Skeletal muscle satellite cell (primary cell): Measurements from ENCODE around the gene INTS15.
"Not testable (repeated sequence)": the region's sequence is repeated elsewhere in the genome, so short reads cannot be mapped to it uniquely, and the experiment has no call there.

Experiments used
- H3K27me3 ChIP-seq: 2 replicates; pipeline ENCODE4 v1.7.0; 2013; ENCODE audit warnings: low read length; ENCODE audit not compliant: control insufficient read depth, insufficient read depth
- H3K36me3 ChIP-seq: 2 replicates; pipeline ENCODE4 v1.7.0; 2013; ENCODE audit warnings: mild to moderate bottlenecking, control low read depth, low read length; ENCODE audit not compliant: insufficient read depth
- H3K4me1 ChIP-seq: 2 replicates; pipeline ENCODE4 v1.7.0; 2013; ENCODE audit warnings: low read length; ENCODE audit not compliant: control insufficient read depth, insufficient read depth
- H3K4me2 ChIP-seq: 2 replicates; pipeline ENCODE4 v1.7.0; 2013; ENCODE audit warnings: mild to moderate bottlenecking, low read length
- H3K4me3 ChIP-seq: 2 replicates; pipeline ENCODE4 v1.7.0; 2013; ENCODE audit warnings: low read length
- H3K9ac ChIP-seq: 2 replicates; pipeline ENCODE4 v1.7.0; 2013; ENCODE audit warnings: mild to moderate bottlenecking, low read depth, low read length, moderate library complexity
- H3K9me3 ChIP-seq: replicated peaks from 2 replicates; pipeline ENCODE4 v1.7.0; 2013; ENCODE audit warnings: mild to moderate bottlenecking, control low read depth, low read length

The INTS15 gene

DNA sequence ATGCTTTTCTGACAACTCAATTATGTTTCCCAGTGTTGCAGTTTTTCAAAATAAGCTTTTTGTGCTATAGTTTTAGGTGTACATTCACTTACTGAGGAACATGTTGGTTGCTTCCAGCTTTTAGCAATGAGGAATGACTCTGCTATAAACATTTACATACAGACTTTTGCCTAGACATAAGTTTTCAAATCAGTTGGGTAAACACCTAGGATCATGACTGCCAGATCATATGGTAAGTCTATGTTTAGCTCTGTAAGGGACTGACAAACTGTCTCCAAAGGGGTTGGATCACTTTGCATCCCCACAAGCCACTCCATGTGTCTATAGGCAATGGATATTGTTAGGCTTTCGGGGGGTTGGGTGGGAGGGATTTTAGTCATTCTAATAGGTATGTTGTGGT is 27.7 kb upstream of the INTS15 start:
- H3K4me3 ChIP-seq: no peak overlapping the region
- H3K9ac ChIP-seq: no peak overlapping the region
- peaks cover 8% of the 10 kb centered on the region for H3K27me3 ChIP-seq
- H3K4me1 ChIP-seq: no peaks in the 10 kb centered on the region
- no peaks in the 10 kb centered on the region for H3K9me3 ChIP-seq
- H3K4me2 ChIP-seq: no peak overlapping the region
- H3K36me3 ChIP-seq: no peaks in the 10 kb centered on the region

DNA sequence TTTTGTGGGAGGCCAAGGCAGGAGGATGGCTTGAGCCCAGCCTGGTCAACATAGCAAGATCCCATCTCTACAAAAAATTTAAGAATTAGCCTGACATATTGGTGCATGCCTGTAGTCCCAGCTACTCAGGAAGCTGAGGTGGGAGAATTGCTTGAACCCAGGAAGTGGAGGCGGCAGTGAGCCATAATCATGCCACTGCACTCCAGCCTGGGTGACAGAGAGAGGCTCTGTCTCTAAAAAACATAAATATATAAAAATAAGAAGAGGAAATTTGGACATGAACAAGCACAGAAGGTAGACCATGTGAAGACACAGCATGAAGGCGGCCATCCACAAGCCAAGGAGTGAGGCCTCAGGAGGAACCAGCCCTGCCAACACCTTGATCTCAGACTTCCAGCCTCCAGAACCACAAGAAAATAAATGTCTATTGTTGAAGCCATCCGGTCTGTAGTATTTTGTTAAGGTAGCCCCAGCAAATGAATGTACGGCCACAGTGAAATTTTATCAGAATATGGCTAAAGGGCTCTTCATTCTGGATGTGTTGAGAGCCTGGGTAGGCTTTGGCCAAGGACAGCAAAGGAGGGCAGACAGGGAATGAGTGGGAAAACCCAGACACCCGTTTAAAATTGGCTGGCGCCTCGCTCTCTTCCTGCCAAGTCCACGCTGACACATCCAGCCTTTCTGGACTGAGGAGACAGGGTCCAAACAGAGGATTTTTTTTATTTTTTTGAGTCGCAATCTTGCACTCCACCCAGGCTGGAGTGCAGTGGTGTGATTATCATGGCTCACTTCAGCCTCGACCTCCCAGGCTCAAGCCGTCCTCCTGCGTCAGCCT is 25.7 kb upstream of the INTS15 start:
- Histone ChIP-seq H3K4me3 (no peak overlapping the region), H3K9ac (no peak overlapping the region), H3K36me3 (no peaks in the 10 kb centered on the region), H3K9me3 (no peaks in the 10 kb centered on the region), H3K27me3 (peaks cover 4% of the 10 kb centered on the region), H3K4me2 (no peak overlapping the region), H3K4me1 (no peaks in the 10 kb centered on the region)

DNA sequence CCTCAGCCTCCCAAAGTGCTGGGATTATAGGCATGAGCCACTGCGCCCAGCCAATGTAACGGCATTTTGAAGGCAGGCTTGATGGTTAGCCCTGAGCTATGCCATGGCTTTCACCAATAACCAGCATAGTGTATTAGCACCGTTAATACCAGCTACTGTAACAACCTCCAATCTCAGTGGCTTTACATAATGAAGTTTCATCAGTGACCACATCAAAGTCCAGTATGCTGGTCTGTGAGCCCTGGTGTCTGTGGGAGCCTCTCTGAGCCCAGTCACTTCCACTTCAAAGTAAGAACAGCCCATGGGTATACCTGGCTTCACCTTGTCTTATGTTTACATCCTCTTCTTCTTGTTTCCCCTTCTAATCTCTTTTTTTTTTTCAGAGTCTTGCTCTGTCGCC is 24.2 kb upstream of the INTS15 start:
- no peaks in the 10 kb centered on the region for H3K36me3 ChIP-seq
- H3K4me1 ChIP-seq: no peaks in the 10 kb centered on the region
- H3K4me2 ChIP-seq: no peak overlapping the region
- no peaks in the 10 kb centered on the region for H3K27me3 ChIP-seq
- no peak overlapping the region for H3K9ac ChIP-seq
- H3K9me3 ChIP-seq: no peaks in the 10 kb centered on the region
- H3K4me3 ChIP-seq: no peak overlapping the region

DNA sequence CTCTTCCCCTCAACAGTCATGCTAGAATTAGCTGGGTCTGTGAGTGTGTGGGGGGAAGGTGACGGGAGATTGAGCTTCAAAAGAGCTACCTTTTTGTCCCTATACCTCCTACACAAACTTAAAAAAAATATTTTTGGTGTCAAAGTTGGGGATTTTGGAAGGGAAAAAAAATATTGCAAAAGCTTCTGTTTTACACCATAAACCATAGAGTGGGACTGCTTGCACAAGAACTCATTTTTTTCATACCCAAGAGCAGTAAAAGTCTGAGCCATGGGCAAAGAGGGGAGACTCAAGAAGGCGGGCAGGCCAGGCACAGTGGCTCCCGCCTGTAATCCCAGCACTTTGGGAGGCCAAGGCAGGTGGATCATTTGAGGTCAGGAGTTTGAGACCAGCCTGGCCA is 21.9 kb upstream of the INTS15 start:
- Histone ChIP-seq H3K36me3 (no peaks in the 10 kb centered on the region), H3K9me3 (no peaks in the 10 kb centered on the region), H3K4me3 (no peak overlapping the region), H3K4me2 (no peak overlapping the region), H3K9ac (no peak overlapping the region), H3K4me1 (no peaks in the 10 kb centered on the region), H3K27me3 (no peaks in the 10 kb centered on the region)

DNA sequence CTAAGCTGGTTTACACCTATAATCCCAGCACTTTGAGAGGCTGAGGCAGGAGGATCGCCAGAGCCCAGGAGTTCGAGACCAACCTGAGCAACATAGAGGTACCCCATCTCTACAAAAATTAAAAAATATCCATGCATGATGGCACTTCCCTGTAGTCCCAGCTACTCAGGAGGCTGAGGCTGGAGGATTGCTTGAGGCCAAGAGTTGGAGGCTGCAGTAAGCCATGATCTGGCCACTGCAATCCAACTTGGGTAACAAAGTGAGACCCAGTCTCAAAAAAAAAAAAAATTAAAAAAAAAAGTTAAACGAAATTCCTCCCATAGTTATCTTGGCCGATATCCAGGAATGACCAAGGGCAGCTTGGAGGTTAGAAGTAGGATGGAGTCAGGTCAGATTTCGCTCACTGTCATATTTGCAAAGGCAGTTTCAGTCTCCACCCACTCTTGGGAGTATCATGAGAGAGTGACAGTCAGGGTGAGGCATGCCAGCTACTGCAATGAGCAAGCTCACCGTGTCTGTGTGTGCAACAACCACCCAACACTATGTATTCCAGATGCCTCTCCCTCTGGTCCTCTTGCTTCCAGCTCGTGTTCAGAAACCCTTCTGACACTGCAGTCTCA is 18.6 kb upstream of the INTS15 start:
- Histone ChIP-seq H3K27me3 (no peaks in the 10 kb centered on the region), H3K9ac (no peak overlapping the region), H3K4me2 (no peak overlapping the region), H3K4me3 (no peak overlapping the region), H3K4me1 (peaks cover under 1% of the 10 kb centered on the region), H3K9me3 (no peaks in the 10 kb centered on the region), H3K36me3 (no peaks in the 10 kb centered on the region)

DNA sequence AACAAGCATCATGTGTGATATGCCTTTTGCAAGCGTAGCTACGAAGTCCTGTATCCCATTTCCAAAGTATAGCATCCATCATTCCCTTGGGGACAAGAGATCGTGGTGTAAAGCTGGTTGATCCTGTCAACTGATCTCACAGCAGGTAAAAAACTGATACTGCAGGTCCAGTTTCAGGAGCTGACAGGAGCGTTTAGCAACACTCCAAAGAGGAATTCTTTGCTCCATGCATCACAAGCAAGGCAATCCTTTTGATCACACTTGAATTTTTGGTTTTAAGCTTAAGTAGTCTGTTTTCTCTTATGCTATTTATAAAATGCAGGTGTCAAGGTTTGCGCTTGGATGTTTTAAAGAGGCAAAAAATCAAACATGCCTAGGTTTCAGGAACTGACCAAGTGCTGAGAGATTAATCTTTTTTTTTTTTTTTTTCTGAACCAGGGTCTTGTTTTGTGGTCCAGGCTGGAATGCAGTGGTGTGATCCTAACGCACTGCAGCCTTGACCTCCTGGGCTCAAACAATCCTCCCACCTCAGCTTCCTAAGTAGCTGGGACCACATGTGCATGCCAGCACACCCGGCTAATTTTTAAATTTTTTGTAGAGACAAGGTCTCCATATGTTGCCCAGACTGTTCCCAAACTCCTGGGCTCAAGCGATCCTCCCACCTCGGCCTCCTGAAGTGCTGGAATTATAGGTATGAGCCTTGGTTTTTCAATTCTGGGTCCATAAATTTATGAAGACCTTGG is 14.4 kb upstream of the INTS15 start:
- no peak overlapping the region for H3K9ac ChIP-seq
- H3K4me1 ChIP-seq: peaks cover 6% of the 10 kb centered on the region
- H3K4me2 ChIP-seq: no peak overlapping the region
- no peak overlapping the region for H3K4me3 ChIP-seq
- peaks cover 2% of the 10 kb centered on the region for H3K36me3 ChIP-seq
- no peaks in the 10 kb centered on the region for H3K27me3 ChIP-seq
- H3K9me3 ChIP-seq: no peaks in the 10 kb centered on the region

DNA sequence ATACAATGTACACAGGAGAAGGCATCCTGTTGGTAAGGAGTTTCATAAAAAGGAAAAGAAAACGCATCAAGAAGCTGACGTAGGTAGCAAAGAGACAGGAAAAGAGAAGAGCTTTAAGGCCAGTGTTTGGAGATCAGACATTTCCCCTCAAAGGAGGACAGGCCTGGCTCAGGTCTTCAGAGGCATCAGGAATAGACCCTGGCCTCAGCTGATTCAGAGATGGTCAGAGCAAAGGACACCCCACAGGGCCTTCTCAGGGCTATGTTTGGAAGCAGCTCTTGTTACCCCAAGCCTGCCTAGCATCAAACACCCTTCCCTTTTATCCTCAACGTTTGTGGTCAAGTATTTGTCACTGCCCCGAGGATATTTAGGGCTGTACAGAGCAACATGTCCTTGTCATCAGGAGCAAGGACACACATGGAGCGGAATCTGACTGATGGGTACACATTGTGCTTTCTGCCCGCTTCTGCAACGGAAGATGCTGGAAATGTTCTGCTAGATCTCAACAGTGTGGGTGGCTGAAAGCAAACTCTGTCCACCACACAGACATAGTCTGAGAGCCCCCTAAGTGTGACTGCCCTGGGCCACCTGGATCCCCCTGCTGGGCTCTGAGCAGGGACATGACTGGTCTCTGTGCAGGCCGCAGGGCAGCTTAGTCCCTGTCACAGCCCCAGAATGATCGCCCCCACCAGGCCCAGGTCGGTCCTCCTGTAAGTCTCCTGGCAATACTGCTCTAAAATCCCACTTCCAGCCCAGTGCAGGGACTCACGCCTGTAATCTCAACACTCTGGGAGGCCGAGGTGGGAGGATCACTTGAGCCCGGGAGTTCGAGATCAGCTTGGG is 13.6 kb upstream of the INTS15 start:
- no peaks in the 10 kb centered on the region for H3K27me3 ChIP-seq
- peak overlapping the region; percentile 90 for H3K4me2 ChIP-seq
- H3K9ac ChIP-seq: no peak overlapping the region
- H3K9me3 ChIP-seq: no peaks in the 10 kb centered on the region
- H3K4me3 ChIP-seq: peak overlapping the region; percentile 33
- peaks cover 2% of the 10 kb centered on the region for H3K36me3 ChIP-seq
- peaks cover 6% of the 10 kb centered on the region for H3K4me1 ChIP-seq

DNA sequence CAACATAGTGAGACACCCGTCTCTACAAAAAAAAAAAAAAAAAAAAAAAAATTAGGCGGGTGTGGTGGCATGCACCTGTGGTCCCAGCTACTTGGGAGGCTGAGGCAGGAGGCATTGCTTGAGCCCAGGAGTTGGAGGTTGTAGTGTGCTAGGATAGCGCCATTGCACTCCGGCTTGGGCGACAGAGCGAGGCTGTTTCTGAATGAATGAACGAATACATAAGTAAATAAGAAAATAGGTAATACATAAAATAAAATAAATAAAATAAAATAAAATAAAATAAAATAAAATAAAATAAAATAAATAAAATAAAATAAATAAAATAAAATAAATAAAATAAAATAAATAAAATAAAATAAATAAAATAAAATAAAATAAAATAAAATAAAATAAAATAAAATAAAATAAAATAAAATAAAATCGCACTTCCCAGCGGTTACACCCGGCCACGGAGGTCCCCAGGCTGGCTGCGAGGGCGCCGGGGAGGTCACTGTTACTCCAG is 12.9 kb upstream of the INTS15 start:
- not testable (repeated sequence) for H3K4me1 ChIP-seq, H3K27me3 ChIP-seq, H3K36me3 ChIP-seq, H3K9me3 ChIP-seq
- H3K4me3 ChIP-seq: peak overlapping the region; percentile 96
- peak overlapping the region; percentile 98 for H3K9ac ChIP-seq
- H3K4me2 ChIP-seq: peak overlapping the region; percentile 90

DNA sequence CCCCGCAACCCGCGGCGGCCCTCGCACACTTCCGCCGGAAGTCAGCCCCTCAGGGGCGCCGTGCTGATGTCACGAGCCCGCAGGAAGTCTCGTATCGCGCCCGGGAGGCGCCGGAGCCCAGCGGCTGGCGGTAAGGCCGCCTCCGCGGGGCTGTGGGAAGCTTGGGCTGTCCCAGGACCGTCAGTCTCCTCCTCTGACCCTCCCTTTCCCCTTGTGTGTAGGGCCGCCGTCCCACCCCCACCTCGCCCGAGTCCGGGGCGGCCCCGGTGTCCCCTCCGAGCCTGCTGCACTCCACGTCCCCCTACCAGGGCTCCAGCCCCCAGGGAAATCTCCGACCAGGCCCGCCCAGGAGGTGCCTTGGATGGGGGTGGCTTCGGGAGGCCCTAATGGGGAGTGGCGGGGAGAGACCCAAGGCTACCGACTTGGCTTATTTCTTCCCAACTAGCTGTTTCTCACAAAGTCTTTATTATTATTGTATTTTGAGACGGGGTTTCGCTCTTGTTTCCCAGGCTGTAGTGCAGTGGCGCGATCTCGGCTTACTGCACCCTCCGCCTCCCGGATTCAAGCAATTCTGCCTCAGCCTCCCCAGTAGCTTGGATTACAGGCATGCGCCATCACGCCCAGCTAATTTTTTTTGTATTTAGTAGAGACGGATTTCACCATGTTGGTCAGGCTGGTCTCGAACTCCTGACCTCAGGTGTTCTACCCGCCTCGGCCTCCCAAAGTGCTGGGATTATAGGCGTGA is 12.3 kb upstream of the INTS15 start, which contains the start of gene ZDHHC4:
TSS of gene ZDHHC4 (plus strand) at position 86 of the 745 bp plus-strand sequence. CDS start 3,108 bp downstream, outside the sequence.
- peaks cover 6% of the 10 kb centered on the region for H3K4me1 ChIP-seq
- H3K4me2 ChIP-seq: peak within 1 kb of the TSS; percentile 90
- H3K9ac ChIP-seq: peak within 1 kb of the TSS; percentile 98
- H3K4me3 ChIP-seq: peak within 1 kb of the TSS; percentile 96
- H3K36me3 ChIP-seq: peaks cover 2% of the 10 kb centered on the region
- no peaks in the 10 kb centered on the region for H3K9me3 ChIP-seq
- H3K27me3 ChIP-seq: no peaks in the 10 kb centered on the region
